Smooth muscle cell (in vitro differentiated cells): ENCODE measurements around the gene CAV1. TPM values are rescaled to one million over a fixed set of nuclear protein-coding genes. Genes with fewer than 3 reads are reported as not detected.
A peak's percentile ranks its signal among the peaks of the same experiment; 100 is the strongest.

Experiments used
- DNase-seq: peaks from one replicate; lab custom pipeline; 2025; ENCODE audit not compliant: unreplicated experiment; lab: John Stamatoyannopoulos, UW
- H2AFZ ChIP-seq: fragments of 200-600 bp; sonication (generic); 2 replicates; pipeline ENCODE4 v1.6.0; 2016; ENCODE audit warnings: antibody characterized with exemption, low read depth, mild to moderate bottlenecking
- H3F3A ChIP-seq: fragments of 200-600 bp; sonication (generic); 2 replicates; pipeline ENCODE4 v1.6.0; 2017; ENCODE audit warnings: antibody characterized with exemption, low read depth
- H3K27ac ChIP-seq: fragments of 200-600 bp; sonication (generic); 2 replicates; pipeline ENCODE4 v1.5.1; 2016; ENCODE audit warnings: low read depth, mild to moderate bottlenecking
- H3K27me3 ChIP-seq: fragments of 200-600 bp; sonication (generic); 2 replicates; pipeline ENCODE4 v1.6.1; 2016; ENCODE audit warnings: low read depth, mild to moderate bottlenecking
- H3K36me3 ChIP-seq: fragments of 200-600 bp; sonication (generic); 2 replicates; pipeline ENCODE4 v1.5.1; 2016; ENCODE audit warnings: low read depth
- H3K4me1 ChIP-seq: fragments of 200-600 bp; sonication (generic); 2 replicates; pipeline ENCODE4 v1.5.1; 2016; ENCODE audit warnings: low read depth
- H3K4me2 ChIP-seq: fragments of 200-600 bp; sonication (generic); 2 replicates; pipeline ENCODE4 v1.6.0; 2016; ENCODE audit warnings: mild to moderate bottlenecking
- H3K4me3 ChIP-seq: fragments of 200-600 bp; sonication (generic); 2 replicates; pipeline ENCODE4 v1.5.1; 2016; ENCODE audit warnings: mild to moderate bottlenecking
- H3K79me2 ChIP-seq: fragments of 200-600 bp; sonication (generic); 2 replicates; pipeline ENCODE4 v1.6.0; 2016; ENCODE audit warnings: low read depth, mild to moderate bottlenecking
- H3K9ac ChIP-seq: fragments of 200-600 bp; sonication (generic); 2 replicates; pipeline ENCODE4 v1.6.0; 2016; ENCODE audit warnings: low read depth
- H3K9me3 ChIP-seq: fragments of 200-600 bp; sonication (generic); replicated peaks from 2 replicates; pipeline ENCODE4 v1.5.1; 2016; ENCODE audit warnings: low read depth
- H4K20me1 ChIP-seq: fragments of 200-600 bp; sonication (generic); 2 replicates; pipeline ENCODE4 v1.6.0; 2016; ENCODE audit warnings: low read depth
- WGBS: methylation state at CpG from one replicate; pipeline ENCODE4 v1.1.7; 2016; ENCODE audit warnings: low lambda C conversion rate; 5-methylcytosine and 5-hydroxymethylcytosine counted together
- polyA plus RNA-seq: library from polyadenylated mRNA; unstranded; fragments of >200 nt; fragmentation: Nextera tagmentation; extraction: Ambion mirVana; gene quantifications from 2 replicates; pipeline ENCODE4 v1.2.1, GENCODE V29; 2016
- total RNA-seq: library from RNA; depleted of rRNA; stranded (reverse); fragments of >200 nt; gene quantifications from 2 replicates; pipeline ENCODE4 v1.2.3, GENCODE V29; 2014
- TF ChIP-seq, protein P1 (sequence below): fragments of 200-600 bp; sonication (generic); IDR thresholded peaks from 2 replicates; pipeline ENCODE4 v1.5.1; 2017; ENCODE audit warnings: borderline replicate concordance, mild to moderate bottlenecking, antibody characterized with exemption; ENCODE audit not compliant: insufficient read depth, poor library complexity, severe bottlenecking

Gene CAV1
- total and polyA plus RNA-seq, 2 experiments from 2014 or later = 55.8 to 84.7 TPM

DNA sequence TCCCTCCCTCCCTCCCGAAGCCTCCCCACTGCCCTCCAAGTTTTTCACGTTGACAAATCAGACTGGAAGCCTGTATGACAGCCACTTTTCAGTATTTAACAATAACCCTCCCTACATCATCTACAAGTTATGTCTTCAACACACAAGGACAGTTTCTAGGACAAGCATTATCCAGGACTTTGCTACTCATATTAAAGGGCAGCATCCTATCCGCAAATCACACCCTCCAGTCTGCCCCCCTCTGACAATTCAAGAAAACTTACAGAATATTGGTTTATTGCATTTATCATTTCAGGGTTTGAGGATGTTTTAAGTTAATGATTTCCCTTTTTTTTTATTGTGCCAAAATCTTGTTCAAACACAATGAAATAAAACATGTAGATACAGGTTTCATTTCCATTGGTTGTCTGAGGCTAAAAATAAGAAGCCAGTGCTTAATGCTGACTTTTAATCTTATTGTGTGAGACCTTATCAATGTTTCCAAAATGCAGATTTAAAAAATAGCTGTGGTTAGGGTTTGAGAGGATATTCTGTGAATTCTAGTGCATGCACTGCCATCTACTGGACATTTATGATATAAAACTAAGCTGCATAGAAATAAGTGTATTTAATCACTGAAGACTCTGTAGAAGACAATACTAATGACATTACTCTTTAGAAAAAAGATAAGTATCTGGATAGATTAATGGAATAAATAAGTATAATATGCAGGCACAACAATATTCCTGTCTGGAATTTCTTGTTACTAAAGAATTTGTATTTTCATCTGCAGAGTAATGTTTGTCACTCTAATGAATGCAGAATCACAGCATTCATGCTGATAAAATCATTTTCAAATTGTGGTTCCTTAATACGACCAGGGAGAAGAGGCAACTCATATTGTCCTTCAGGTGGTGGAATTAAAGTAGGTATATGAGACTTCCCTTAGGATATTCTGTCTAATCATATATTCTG lies 64.1 kb downstream of the CAV1 start:
- Histone ChIP-seq H3F3A (no peaks in the 10 kb centered on the region), H3K4me2 (peak overlapping the region; percentile 16)
- DNase-seq = no peak

DNA sequence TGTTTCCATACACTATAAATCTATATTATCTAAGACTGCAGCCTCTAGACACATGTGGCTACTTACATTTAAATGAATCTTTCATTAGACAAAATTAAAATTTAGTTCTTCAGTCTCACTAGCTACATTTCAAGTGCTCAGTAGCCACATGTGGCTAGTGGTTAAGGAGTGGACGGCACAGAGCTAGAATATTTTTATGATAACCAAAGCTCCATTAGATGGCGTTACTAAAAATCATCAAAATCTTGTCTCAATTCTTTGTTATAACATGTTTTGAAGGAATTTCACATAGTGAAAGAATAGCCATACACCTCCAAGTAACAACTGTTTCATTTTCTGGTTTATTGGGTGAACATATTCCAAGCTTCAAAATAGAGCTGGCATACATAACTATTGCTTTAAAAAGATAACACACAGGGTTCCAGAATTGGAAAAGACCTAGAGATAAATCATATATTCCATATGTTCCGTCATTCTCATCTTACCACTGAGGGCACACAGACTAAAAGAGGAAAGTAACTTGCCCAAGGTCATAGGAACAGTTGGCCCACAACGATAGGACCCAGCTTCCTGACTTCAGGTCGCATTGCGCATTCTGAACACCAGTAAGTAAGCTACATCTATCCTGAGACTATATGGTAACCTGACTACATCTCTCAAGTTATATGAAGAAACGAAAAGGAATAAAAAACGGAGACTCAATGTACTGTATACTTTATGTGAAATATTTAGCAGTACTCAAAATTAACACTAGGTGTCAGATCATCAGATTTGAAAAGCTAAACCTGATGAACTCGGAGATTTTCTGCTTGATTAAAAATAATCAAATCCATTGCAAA lies 66.6 kb downstream of the CAV1 start:
- TF ChIP-seq, protein P1, sequence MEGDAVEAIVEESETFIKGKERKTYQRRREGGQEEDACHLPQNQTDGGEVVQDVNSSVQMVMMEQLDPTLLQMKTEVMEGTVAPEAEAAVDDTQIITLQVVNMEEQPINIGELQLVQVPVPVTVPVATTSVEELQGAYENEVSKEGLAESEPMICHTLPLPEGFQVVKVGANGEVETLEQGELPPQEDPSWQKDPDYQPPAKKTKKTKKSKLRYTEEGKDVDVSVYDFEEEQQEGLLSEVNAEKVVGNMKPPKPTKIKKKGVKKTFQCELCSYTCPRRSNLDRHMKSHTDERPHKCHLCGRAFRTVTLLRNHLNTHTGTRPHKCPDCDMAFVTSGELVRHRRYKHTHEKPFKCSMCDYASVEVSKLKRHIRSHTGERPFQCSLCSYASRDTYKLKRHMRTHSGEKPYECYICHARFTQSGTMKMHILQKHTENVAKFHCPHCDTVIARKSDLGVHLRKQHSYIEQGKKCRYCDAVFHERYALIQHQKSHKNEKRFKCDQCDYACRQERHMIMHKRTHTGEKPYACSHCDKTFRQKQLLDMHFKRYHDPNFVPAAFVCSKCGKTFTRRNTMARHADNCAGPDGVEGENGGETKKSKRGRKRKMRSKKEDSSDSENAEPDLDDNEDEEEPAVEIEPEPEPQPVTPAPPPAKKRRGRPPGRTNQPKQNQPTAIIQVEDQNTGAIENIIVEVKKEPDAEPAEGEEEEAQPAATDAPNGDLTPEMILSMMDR = peak; percentile 65
- H2AFZ ChIP-seq = no peak overlapping the region
- H3K27ac ChIP-seq = no peak overlapping the region
- H3K4me3 ChIP-seq = no peak overlapping the region
- peaks cover 16% of the 10 kb centered on the region for H3K4me1 ChIP-seq
- H3K36me3 ChIP-seq = no peaks in the 10 kb centered on the region
- H3F3A ChIP-seq = no peaks in the 10 kb centered on the region
- H3K79me2 ChIP-seq = no peaks in the 10 kb centered on the region
- no peak for DNase-seq
- H3K4me2 ChIP-seq = no peak overlapping the region
- H3K9ac ChIP-seq = no peak overlapping the region
- WGBS = 78% methylated on average over 9 of the region's 9 CpGs
- no peaks in the 10 kb centered on the region for H3K9me3 ChIP-seq
- no peaks in the 10 kb centered on the region for H3K27me3 ChIP-seq
- no peaks in the 10 kb centered on the region for H4K20me1 ChIP-seq

More for the DNA sequence above, 64.1 kb downstream of the CAV1 start:
- no peak overlapping the region for H3K4me3 ChIP-seq
- TF ChIP-seq, protein P1 = peak; percentile 78
- H3K27ac ChIP-seq = peak overlapping the region; percentile 40
- H3K9me3 ChIP-seq = no peaks in the 10 kb centered on the region
- no peak overlapping the region for H3K9ac ChIP-seq
- WGBS = 29% methylated on average over 4 of the region's 4 CpGs
- peaks cover 16% of the 10 kb centered on the region for H3K4me1 ChIP-seq
- H3K27me3 ChIP-seq = no peaks in the 10 kb centered on the region
- H3K36me3 ChIP-seq = no peaks in the 10 kb centered on the region
- H3K79me2 ChIP-seq = no peaks in the 10 kb centered on the region
- H2AFZ ChIP-seq = no peak overlapping the region
- no peaks in the 10 kb centered on the region for H4K20me1 ChIP-seq

DNA sequence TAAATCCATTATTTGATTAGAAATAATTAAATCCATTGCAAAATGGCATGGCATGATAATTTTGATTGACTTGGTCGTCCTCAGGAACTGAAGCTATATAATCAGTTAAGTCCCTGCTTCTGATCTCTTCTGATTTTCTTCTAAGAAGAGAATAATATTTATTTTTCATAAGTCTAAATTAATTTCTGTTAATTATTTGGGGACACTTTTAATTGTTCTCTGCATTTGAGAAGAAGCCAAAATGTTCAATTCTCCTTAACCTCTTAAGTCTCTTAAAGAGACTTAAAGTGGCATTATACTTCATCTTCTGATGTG lies 67.2 kb downstream of the CAV1 start:
- Histone ChIP-seq H3K79me2 (no peaks in the 10 kb centered on the region), H3F3A (no peaks in the 10 kb centered on the region), H2AFZ (no peak overlapping the region), H3K4me1 (peaks cover 16% of the 10 kb centered on the region), H3K4me2 (no peak overlapping the region), H3K4me3 (no peak overlapping the region), H4K20me1 (no peaks in the 10 kb centered on the region), H3K36me3 (no peaks in the 10 kb centered on the region), H3K27me3 (no peaks in the 10 kb centered on the region), H3K9me3 (no peaks in the 10 kb centered on the region), H3K27ac (no peak overlapping the region), H3K9ac (no peak overlapping the region)
- DNase-seq = no peak
- TF ChIP-seq, protein P1 = no peak
- 33% methylated on average over 1 of the region's 1 CpG for WGBS
